Measurements from ENCODE around the gene SOX11.

SOX11 gene

DNA sequence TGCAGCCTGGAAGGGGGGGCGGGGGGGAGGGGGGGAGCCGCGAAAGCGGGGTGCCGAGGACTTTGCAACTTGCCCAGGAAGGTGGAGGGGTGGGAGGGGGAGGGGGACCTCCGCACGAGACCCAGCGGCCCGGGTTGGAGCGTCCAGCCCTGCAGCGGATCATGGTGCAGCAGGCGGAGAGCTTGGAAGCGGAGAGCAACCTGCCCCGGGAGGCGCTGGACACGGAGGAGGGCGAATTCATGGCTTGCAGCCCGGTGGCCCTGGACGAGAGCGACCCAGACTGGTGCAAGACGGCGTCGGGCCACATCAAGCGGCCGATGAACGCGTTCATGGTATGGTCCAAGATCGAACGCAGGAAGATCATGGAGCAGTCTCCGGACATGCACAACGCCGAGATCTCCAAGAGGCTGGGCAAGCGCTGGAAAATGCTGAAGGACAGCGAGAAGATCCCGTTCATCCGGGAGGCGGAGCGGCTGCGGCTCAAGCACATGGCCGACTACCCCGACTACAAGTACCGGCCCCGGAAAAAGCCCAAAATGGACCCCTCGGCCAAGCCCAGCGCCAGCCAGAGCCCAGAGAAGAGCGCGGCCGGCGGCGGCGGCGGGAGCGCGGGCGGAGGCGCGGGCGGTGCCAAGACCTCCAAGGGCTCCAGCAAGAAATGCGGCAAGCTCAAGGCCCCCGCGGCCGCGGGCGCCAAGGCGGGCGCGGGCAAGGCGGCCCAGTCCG, 540 bp downstream of the SOX11 start:
- DNase-seq, result no peak

DNA sequence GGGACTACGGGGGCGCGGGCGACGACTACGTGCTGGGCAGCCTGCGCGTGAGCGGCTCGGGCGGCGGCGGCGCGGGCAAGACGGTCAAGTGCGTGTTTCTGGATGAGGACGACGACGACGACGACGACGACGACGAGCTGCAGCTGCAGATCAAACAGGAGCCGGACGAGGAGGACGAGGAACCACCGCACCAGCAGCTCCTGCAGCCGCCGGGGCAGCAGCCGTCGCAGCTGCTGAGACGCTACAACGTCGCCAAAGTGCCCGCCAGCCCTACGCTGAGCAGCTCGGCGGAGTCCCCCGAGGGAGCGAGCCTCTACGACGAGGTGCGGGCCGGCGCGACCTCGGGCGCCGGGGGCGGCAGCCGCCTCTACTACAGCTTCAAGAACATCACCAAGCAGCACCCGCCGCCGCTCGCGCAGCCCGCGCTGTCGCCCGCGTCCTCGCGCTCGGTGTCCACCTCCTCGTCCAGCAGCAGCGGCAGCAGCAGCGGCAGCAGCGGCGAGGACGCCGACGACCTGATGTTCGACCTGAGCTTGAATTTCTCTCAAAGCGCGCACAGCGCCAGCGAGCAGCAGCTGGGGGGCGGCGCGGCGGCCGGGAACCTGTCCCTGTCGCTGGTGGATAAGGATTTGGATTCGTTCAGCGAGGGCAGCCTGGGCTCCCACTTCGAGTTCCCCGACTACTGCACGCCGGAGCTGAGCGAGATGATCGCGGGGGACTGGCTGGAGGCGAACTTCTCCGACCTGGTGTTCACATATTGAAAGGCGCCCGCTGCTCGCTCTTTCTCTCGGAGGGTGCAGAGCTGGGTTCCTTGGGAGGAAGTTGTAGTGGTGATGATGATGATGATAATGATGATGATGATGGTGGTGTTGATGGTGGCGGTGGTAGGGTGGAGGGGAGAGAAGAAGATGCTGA, 1.4 kb downstream of the SOX11 start:
- no peak for DNase-seq

DNA sequence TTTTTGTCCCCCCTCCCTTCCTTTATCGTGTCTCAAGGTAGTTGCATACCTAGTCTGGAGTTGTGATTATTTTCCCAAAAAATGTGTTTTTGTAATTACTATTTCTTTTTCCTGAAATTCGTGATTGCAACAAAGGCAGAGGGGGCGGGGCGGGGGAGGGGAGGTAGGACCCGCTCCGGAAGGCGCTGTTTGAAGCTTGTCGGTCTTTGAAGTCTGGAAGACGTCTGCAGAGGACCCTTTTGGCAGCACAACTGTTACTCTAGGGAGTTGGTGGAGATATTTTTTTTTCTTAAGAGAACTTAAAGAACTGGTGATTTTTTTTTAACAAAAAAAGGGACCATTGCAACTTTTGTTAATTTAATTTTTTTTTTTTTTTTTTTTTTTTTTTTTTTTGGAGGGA, 2.1 kb downstream of the SOX11 start:
- DNase-seq, result no peak

DNA sequence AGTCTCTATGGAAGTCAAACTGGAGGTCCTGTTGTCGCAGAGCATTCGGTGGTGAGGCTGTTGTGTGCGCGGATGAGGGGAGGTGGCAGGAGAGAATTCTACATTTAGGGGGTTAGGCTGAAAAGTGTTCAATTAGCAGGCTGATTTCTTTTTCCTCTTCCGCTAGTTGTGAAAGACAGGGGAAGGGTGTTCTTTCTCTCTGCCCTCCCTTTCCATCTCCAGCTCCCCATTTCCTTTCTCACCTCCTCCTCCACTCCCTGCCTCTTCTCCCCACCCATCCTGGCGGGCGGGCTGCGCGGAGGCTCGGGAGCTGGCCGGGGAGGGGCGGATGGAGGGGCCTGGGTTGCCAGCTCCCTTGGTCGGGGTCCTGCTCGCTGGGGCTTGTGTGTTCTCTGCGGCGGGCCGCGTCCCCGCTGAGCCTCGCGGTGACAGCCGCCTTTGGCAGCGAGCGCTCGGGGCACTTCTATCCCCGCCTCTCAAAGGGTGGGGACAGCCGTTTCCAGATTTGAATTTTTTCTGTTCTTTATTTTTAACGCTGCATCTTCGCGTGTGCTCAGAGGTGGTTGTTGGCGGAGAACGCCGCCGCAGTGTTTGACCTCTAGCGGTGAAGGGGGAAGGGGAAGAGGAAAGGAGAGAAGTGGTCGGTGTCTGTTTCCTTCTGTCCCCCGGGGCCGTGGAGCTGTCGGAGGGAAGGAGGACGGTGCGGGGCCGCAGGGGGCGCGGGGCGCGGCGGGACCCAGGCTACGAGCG, 3.6 kb downstream of the SOX11 start:
- no peak for DNase-seq

DNA sequence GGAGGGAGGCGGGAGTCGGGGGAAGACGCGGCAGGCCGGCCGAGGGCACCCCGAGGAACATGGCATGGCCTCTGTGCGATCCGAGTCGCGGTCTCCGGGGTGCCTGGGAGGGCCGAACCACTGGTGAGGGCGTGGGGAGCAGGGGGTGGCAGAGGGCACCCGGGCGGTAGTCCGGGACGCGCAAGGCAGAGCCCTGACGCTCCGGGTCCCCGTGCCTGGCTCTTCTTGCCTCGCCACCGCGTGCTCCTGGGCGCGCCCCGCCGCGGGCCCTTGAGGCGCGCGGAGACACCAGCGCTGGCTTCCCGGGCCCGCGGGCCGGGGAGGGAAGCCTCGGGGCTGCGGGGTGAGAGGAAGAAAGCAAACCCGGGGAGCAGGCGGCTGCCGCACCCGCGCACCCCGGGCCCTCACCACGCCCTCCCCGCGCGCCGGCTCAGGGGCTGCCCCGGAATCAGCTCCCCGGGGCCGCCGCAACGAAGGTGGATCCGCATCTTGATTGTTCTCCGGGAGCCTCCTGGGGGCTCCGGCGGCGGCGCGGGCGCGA, 4.3 kb downstream of the SOX11 start:
- DNase-seq, result no peak

DNA sequence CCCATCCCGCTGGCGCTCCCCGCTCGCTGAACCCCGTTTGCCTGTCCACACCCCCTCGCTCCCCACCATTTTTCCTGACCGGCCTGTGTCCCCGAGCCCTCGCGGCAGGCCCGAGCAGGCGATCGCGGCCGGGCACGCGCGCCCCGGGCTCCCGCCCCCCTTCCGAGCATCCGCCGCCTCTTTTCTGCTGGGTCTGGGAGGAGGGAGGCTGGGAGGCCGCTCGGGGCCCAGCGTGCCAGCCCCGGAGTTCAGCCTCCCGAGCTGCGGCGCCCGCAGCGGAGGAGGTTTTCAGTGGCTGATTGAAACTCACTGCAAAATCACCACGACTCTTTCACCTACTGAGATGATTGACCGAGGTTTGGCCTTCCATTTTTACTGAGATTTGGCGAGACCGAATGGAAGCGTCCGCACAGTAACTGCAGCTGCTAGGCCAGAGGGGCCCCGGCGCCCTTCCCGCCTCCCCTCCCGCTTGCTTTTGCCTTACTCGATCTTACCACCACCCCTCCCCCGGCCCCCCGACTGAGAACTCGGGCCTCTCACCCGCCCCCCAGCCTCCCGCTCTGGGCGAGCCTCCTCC, 4.8 kb downstream of the SOX11 start:
- DNase-seq, result no peak

DNA sequence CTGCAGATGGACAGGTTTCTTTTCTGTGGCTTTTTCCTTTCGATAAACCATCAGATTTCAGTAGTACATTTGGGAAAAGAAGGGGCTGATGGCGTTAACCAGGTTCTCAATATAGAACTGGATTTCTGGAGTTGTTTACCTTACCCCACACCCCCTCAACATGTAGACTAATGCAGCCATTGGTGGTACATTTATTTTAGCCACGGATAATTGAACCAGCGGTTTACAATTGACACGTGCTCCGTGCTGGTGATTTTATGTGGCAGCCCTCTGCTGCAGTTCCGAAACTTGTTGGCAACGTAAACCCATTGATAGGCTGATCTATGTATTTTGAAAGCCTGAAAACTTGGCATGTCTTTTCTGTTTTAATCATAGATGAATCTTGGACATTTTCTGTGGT, 5.4 kb downstream of the SOX11 start:
- DNase-seq, result no peak

DNA sequence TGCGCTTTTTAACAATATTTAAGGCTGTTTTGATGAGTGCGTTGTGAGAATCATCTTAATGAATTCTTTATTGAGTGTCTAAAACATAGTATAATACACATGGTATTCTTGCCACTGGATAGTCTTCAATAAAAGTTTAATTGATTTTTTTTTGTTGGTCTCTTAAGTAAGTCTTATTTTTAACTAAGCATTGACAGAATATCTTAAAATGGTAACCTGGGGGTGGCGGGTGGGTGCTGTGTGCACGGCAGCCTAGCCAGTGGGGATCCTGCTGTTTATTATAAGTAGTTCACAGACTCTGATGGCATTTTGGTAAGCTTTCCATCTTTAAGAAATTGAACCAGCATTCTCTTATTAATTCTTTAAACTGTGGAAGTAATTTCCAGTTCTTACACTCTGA, 6.0 kb downstream of the SOX11 start:
- DNase-seq, result no peak

DNA sequence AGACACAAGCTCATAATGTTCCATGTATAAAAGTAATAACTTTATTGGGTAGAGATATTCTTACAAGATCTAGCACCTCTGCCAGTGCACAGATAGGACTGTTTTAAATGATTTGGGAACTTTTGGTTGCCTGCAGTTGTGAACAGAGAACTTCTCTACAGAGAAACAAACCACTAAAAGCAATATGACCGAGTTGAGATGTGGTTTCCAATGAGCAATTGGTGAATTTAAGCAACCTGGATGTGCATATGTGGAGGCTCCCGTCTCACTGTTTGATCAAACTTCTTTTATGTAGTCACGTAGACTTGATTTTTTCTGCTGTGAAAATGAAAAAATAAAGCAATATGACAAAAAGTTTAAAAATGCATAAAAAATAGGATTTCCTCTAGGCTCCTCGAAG, 7.8 kb downstream of the SOX11 start:
- no peak for DNase-seq

DNA sequence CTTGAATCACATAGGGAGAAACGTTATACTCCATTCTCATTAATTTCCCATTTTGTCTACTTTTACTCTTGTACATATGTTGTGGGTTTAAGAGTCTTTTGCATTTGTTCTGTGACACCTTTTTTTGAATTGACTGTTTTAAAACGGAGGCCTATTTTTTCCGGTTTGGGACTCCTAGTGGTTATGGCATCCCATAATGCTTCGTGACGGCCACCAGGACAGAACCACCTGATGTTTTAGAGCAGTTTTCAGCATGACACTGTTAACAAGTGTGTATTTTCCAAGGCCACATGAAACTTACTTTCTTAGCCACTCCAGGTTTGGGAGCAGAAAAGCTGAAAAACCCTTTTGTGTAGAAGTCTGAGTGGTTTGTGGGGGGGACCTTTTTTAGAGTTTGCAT, 8.4 kb downstream of the SOX11 start:
- DNase-seq, result no peak

DNA sequence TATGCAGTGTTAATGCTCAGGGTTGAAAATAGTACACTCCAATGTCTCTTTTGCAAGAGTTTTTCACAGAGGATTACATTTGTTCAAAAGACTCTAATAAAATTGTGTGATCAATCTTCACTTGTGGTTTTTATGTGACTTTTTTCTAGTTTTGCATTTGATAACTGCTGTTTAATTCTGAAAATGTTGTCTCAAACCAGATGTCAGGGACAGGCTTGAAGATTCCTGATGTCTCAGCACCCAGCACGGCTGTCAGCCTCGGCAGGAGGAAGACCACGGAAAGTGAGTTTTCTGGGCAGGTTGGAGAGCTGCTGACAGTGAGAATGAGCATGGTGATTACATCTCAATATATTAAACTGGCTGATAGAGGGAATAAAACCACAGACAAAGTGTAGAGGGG, 9.1 kb downstream of the SOX11 start:
- no peak for DNase-seq

DNA sequence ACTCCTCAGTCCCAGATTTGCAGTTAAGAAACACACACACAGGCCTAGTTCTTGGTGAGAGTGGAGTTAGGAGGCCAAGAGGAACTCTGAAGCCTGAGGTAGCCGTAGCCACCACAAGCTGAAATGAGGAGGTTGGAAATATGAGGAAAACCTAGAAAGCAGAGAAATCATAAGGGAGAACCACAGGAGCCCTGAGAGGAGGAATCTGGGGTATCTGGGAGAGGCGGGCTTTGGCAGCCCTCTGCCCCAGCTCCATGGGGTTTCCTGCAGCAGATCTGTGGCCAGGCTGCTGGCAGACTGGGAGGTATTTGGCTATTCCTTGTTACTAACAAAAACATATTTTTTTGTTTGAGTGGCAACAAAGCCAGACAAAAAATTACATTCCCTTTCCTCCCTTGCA, 11.0 kb downstream of the SOX11 start:
- no peak for DNase-seq

DNA sequence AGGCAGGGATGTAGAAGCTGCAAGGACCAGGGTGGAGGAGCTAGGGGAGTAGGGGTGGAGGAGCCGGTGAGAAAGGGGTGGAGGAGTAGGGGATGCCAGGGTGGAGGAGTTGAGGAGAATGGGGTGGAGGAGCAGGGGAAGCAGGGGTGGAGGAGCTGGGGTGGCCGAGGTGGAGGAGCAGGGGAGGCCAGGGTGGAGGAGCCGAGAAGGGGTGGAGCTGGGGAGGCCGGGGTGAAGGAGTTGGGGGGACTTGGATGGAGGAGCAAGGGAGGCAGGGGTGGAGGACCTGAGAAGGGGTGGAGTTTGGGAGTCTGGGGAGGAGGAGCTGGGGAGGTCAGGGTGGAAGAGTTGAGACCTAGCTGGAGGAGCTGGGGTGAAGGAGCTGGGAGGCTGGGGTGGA, 13.3 kb downstream of the SOX11 start:
- no peak for DNase-seq

DNA sequence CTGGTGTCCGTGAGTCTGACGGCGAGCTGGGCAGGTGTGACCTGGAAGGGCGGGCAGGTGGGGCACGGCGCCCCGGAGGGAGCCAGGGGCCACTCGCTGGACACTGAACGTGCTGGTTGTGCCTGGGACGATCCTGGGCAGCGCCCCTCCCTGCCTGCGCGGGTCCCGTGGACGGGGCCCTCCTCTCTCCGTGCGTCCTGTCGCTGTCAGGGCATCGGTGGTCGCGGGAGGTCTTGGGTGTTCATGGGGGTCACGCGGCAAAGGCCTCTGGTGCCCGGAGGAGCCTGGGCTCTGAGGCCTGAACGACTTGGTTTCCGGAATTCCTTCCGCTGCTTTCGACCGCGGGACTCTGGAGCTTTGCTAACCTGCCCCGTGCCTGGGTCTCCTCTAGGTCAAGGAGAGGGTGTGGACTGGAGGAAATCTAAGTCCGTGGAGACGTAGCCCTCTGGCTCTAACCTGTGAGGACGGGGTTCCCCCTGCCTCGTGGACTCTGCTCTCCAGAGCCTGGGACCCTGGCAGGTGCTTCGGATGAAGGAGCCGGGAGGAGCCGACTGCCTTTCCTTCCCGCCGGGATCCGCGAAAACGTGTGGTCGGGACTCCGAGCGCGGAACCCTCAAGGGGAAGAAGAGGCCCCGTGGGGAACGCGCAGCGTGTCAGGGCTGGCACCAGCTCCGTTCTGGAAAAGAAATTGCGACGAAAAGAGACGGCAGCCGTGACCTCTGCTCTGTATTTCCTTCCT, 14.7 kb downstream of the SOX11 start:
- DNase-seq, result no peak

DNA sequence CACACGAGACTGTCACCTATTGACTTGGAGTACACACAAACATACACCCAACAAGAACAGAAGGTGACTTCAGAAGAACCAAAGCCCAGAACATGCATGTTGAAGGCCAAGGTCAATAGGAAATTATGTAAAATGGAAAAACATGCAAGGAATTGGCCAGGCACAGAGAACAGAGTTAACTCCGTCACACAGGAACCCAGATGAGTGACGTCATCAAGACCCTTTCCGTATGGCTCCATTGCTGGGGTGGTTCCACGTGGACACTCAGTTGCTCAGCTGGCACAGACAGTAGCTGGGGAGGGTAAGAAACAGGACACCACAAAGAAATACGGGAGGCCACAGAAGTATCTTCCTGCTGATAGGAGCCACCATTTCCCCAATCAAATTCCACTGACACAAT, 18.4 kb downstream of the SOX11 start:
- DNase-seq, result no peak

DNA sequence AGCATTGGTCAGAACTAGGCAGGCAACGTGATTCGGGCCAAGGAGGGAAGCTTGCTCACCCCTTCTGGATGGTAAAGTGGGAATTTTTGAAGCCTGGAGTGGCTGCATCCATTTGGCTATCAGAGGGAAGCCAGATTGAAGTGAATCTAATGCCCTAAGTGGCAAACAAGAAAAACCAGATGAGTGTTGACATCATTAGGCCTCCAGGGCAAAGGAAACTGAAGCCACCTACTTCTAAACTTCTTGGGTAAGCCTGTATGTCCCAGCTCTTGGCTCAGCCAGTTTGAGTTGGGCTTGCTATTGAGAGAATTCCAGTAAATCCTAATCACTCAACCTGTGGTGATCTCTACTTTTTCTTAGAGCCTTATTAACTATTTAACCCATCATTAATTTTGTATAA, 20.9 kb downstream of the SOX11 start:
- no peak for DNase-seq

DNA sequence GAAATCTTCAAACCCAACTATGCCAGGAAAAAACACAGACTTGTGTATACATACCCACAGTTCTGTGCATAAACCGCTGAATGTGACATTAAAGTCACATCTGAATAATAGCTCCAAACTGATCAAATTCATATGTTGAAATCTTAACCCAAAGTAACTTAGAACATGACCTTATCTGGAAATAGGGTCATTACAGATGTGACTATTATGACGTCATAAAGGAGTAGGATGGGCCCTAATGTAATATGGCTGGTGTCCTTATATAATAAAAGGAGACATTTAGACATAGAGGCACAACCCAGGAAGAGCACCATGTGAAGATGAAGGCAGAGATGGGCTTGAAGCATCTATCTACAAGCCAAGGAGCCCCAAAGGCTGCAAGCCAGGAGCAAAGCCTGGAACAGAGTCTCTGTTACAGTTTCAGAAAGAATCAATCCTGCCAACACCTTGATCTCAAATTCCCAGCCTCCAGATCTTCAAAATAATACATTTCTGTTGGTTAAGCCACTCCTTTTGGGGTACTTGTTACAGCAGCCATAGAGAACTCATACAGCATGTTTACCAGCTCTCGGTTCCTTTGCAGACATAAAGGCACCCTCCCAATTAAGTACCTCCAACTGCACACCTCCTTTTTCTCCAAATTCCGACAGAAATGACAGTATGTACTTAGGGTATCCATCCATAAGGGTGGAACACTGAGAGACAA, 27.6 kb downstream of the SOX11 start:
- DNase-seq, result no peak

DNA sequence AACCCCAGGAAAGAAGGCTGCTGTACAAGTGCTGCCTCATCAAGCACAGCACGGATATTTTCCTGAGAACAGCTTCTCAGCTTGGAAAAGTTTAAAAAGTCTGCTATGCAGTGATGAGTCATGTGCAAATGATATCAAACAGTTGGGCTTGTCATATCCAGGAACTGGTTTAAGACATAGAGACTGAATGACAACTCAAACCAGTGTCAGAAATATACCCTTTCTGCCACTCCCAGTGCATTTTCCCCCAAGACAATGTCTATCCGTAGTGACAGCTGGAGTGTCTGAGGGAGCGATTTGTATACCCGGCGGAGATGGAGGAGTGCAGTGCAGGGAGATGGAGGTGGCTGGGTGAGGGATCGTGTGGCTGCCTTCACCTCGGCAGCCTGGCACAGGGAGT, 28.2 kb downstream of the SOX11 start:
- DNase-seq, result no peak

DNA sequence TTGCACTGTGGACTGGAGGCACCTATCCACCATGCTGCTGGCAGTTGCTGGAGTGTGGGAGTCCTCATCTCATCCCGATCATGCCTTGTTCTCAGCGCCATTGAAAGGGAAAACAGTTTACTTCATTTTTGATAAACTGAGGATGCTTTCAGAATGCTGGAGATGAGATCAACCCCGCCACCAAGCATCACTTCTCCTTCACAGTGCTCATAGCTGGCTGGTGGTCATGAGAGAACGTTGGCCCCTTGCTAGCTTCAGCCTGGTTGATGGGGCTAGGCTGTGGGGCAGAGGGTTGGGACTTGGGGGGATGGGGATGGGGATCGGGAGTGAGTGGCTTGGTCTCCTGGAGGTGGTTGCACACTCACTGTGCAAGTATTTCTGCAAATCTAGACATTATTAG, 30.1 kb downstream of the SOX11 start:
- no peak for DNase-seq

DNA sequence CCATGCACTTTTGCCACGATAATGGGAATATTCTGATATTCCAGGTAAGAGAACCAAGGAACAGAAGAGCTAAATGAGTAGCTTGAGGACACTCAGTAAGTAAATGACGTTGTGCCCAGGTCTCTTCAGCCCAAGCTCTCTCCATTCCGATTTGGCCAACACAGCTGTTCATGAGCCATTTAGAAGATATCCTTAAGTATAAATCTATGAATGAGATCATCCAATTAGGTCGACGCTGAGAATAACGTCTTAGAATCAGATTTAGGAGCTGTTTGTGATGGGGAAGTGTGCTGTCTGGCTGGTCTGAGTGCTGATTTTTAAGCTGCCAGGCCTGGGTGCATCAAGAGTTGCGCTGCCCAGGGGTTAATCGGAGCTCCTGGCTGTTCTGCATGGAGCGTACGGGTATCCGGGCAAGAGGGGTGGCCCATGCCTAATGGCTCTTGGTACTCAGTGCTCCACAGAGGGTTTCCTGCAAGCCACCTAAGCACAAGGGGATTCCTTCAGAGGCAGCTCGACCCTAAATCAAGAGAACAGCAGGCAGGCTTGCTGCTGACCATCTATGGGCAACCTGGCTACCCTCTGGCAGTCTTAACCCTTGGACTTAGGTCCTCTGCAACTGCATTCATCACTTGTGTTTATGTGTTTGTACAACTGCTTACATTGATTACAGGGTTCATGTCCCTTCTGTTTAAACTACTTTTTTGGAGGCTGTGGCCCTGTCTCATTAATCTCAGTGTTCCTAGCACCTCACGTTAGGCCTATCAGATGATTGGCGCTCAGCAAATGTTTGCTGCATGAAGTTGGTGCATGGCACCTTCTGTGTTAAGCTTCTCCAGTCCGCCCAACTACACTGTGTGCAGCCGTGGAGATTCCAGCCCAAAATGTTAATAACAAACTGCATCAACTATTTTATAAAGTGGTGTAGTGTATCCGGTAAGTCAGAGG, 31.9 kb downstream of the SOX11 start:
- DNase-seq, result no peak
